Pulmonary artery endothelial cell (primary cell): ENCODE measurements around the gene FHL2. TPM values are rescaled to one million over a fixed set of nuclear protein-coding genes. Genes with fewer than 3 reads are reported as not detected.

Experiments
- DNase-seq: peaks from one replicate; pipeline ENCODE4 v3.0.0-alpha.2; 2011; ENCODE audit warnings: low read depth, low spot score
- total RNA-seq: library from RNA; depleted of rRNA; stranded (reverse); fragments of >200 nt; gene quantifications from 2 replicates; pipeline ENCODE4 v1.2.3, GENCODE V29; 2014

FHL2 gene
- total RNA-seq, 1 donor from 2014 or later = 169 TPM

- DNase-seq = peak; percentile 10
Observed at GRCh38 chr2:105317937-105318336, 80.9 kb downstream of the FHL2 start.

- DNase-seq = no peak
Observed at GRCh38 chr2:105315314-105315713, 83.5 kb downstream of the FHL2 start.

DNA sequence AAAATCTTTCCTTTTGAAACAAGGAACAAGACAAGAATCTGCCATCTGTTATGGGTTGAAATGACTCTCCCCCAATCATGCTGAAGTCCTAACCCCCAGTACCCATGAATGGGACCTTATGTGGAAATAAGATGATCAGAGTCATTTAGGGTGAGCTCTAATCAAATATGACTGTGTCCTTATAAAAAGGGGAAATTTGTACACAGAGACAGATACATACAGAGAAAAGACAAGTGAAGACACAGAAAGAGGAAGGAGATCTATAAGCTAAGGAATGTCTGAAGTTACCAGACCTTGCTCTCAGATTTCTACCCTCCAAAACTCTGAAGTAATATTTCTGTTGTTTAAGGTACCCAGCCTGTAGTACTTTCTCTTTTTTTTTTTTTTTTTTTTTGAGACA, 85.0 kb downstream of the FHL2 start:
- no peak for DNase-seq

Other genes starting within 250 kb of the FHL2 start
- gene GPR45, start 157.3 kb downstream of the FHL2 start, total RNA-seq = not detected in 2 replicates
- 46.0 and 48.4 TPM in 2 replicates for gene TGFBRAP1, start 69.3 kb downstream of the FHL2 start, total RNA-seq
- 12.7 and 20.5 TPM in 2 replicates for gene C2orf49, start 61.5 kb downstream of the FHL2 start, total RNA-seq